ENCODE data around the gene IFIT1. TPM values are rescaled to one million over a fixed set of nuclear protein-coding genes. Genes with fewer than 3 reads are reported as not detected.
"Not testable (repeated sequence)": the region's sequence is repeated elsewhere in the genome, so short reads cannot be mapped to it uniquely, and the experiment has no call there.

The IFIT1 gene
- total and polyA plus RNA-seq, 4 donors, result 13.2 to 17.9 (median 15.6) TPM

DNA sequence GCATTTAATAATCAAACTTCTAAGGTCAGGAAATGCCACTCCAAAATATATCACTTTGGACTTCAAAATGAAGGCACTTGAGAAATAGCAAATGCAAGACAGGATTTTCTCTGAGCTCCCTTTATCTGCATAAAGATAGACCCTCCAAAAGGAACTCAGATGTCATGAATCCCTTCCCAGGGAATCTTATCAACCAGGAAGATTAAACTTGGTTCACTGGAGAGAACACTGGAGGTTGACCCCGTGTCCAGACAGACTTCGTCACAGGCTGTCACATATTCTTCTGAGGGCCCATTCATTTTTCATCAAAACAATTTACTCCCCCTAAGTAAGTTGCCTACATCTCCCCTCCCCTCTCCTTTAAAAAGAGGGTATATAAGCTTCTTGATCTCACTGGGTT lies 43.4 kb upstream of the IFIT1 start:
- 77% methylated on average over 2 of the region's 2 CpGs for whole genome bisulfite sequencing, 2 donors
- no peak overlapping the region for H3K4me3 ChIP-seq (ENCODE audit: low read length in 2 of 2)
- ATAC-seq (ENCODE audit: low FRiP score) (no peak), DNase-seq (no peak)
- H3K4me1 ChIP-seq (ENCODE audit: control insufficient read depth in 1 of 2, insufficient read depth in 2 of 2, low read length in 2 of 2), result peaks cover 0 to 4% of the 10 kb centered on the region in 2 donors
- intact Hi-C loops (cut with DNase I), result no loop called here
- H3K27me3 ChIP-seq (ENCODE audit: control insufficient read depth in 1 of 2, insufficient read depth in 2 of 2, low read length in 1 of 2), result no peaks in the 10 kb centered on the region
- no peak overlapping the region for H3K27ac ChIP-seq (ENCODE audit: low read depth in 1 of 2, low read length in 2 of 2)
- H3K36me3 ChIP-seq (ENCODE audit: control insufficient read depth in 1 of 2, insufficient read depth in 2 of 2, low read length in 1 of 2), result no peaks in the 10 kb centered on the region
- no peaks in the 10 kb centered on the region for H3K9me3 ChIP-seq (ENCODE audit: control insufficient read depth, low read length)

DNA sequence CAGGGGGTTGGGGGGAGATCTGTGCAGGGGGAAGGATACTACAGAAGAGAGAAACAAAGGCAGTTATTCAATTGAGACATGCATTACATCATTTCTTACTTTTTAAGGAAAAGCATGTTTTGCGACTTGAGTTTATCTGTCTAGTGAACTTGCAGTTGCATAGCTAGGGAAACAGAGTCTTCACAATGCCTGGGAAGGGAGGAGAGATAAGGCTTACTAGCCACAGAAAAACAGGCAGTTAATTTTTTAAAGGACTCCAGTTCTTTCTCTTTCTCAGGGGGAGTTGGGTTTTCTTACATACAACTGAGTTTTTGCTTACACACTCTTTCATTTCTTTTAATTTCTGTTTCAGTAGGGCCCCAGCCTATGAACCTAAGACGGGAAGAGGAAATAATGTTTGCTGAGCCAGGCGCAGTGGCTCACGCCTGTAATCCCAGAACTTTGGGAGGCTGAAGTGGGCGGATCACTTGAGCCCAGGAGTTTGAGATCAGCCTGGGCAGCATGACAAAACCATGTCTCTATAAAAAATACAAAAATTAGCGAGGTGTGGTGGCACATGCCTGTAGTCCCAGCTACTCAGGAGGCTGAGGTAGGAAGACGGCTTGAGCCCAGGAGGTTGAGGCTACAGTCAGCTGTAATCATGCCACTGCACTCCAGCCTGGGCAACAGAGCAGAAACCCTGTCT lies 41.6 kb upstream of the IFIT1 start:
- DNase-seq, result peak in 1 of 2 donors; percentile 68
- intact Hi-C loops (cut with DNase I), result loop anchor here in 1 of 2 donors (5.0 kb wide), 1 partner anchor 68 kb away; no protein-coding TSS in a partner anchor
- H3K27me3 ChIP-seq (ENCODE audit: control insufficient read depth in 1 of 2, insufficient read depth in 2 of 2, low read length in 1 of 2); H3K9me3 ChIP-seq (ENCODE audit: control insufficient read depth, low read length); H3K4me3 ChIP-seq (ENCODE audit: low read length in 2 of 2); H3K36me3 ChIP-seq (ENCODE audit: control insufficient read depth in 1 of 2, insufficient read depth in 2 of 2, low read length in 1 of 2); H3K4me1 ChIP-seq (ENCODE audit: control insufficient read depth in 1 of 2, insufficient read depth in 2 of 2, low read length in 2 of 2): not testable (repeated sequence)
- WGBS, 2 donors, result 4 to 5% methylated on average over 7 of the region's 7 CpGs
- H3K27ac ChIP-seq (ENCODE audit: low read depth in 1 of 2, low read length in 2 of 2), result peak overlapping the region; percentile 99
- peak; percentile 69 for ATAC-seq (ENCODE audit: low FRiP score)

DNA sequence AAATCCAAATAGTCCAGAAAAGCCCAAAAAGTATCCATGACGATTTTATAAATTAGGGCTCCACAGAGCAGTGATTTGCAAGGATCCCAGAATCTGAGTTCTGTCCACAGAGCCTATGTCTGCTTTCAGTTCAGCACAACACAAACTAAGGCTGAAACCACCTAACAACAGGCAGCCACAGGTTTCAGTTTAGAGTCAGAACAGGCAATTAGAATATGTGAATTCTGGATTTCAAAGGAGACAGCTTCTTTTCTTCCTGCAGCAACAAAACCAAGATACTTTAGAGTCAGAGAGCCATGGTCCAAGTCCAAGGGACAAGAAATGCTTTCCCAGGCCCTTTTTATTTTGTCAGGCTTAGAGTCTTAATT lies 41.0 kb upstream of the IFIT1 start:
- H3K36me3 ChIP-seq (ENCODE audit: control insufficient read depth in 1 of 2, insufficient read depth in 2 of 2, low read length in 1 of 2), result no peaks in the 10 kb centered on the region
- H3K27ac ChIP-seq (ENCODE audit: low read depth in 1 of 2, low read length in 2 of 2), result peak overlapping the region; percentile 99
- H3K27me3 ChIP-seq (ENCODE audit: control insufficient read depth in 1 of 2, insufficient read depth in 2 of 2, low read length in 1 of 2), result no peaks in the 10 kb centered on the region
- H3K4me3 ChIP-seq (ENCODE audit: low read length in 2 of 2), result no peak overlapping the region
- WGBS, 2 donors, result 6% methylated on average over 1 of the region's 1 CpG
- H3K4me1 ChIP-seq (ENCODE audit: control insufficient read depth in 1 of 2, insufficient read depth in 2 of 2, low read length in 2 of 2), result peaks cover 0 to 4% of the 10 kb centered on the region in 2 donors
- intact Hi-C loops (cut with DNase I), result loop anchor here in 1 of 2 donors (5.0 kb wide), 1 partner anchor 69 kb away; no protein-coding TSS in a partner anchor
- DNase-seq, result no peak
- no peaks in the 10 kb centered on the region for H3K9me3 ChIP-seq (ENCODE audit: control insufficient read depth, low read length)
- peak; percentile 47 for ATAC-seq (ENCODE audit: low FRiP score)

DNA sequence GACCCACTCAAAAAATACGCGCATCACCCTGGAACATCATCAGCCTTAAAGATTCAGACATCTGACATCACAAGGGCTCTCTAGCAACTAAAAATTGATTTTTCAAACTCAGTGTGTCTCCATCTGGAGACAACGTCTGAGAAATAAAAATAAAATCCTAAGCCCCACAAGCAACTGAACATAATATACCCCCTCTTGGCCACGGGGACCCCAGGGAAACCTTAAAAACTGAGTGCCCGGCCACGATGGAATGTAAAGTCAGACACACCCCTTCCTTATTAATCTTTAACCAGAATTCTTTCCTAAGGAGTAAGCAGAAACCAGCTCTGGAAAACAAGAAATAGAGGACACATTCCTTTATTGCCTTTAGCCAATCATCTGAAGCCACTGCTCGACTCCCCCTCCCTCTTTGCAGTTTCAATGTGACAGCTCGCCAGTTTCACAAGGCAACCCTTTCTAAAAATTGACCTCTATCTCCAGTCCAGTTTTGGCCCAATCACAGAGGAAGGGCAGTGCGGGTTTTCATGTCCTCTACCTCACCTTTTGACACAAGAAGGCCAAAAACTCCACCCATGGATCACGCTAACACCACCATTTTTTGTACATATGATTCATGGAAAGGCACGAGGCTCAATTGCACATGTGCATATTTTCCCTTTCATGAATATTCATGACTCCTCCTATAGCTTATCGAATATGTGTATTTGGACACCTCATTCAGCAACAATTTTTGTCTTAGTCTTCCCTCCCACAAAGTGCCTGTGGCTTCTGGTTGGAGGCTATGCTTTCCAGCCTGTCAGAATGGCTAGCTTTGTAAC lies 40.4 kb upstream of the IFIT1 start:
- Histone ChIP-seq H3K4me1 (ENCODE audit: control insufficient read depth in 1 of 2, insufficient read depth in 2 of 2, low read length in 2 of 2) (peaks cover 0 to 4% of the 10 kb centered on the region in 2 donors), H3K27me3 (ENCODE audit: control insufficient read depth in 1 of 2, insufficient read depth in 2 of 2, low read length in 1 of 2) (no peaks in the 10 kb centered on the region), H3K4me3 (ENCODE audit: low read length in 2 of 2) (no peak overlapping the region), H3K36me3 (ENCODE audit: control insufficient read depth in 1 of 2, insufficient read depth in 2 of 2, low read length in 1 of 2) (no peaks in the 10 kb centered on the region), H3K9me3 (ENCODE audit: control insufficient read depth, low read length) (no peaks in the 10 kb centered on the region), H3K27ac (ENCODE audit: low read depth in 1 of 2, low read length in 2 of 2) (peak overlapping the region; percentile 99)
- DNase-seq (peak in 1 of 2 donors; percentile 59), ATAC-seq (ENCODE audit: low FRiP score) (peak; percentile 61)
- WGBS, 2 donors, result 9 to 11% methylated on average over 12 of the region's 12 CpGs
- intact Hi-C loops (cut with DNase I), result loop anchor here in 1 of 2 donors (5.0 kb wide), 1 partner anchor 70 kb away; no protein-coding TSS in a partner anchor

DNA sequence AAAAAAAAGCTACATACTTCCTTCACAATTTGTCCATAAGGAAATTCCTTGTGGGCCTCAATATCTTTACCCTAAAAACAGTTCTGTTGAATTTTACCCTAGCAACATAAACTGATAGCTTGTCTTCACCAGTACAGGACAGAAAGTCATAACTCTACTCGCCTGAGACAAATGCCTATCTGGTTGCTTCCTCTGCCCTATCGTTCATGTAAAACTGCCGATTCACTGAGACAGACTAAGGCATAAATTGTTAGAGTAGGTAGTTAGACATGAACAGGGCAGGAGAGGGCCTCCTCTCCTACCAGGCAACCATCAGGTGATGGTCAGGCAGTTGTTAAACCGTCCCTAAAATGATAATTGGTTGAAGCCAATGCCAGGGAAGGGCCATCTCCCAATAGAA lies 39.6 kb upstream of the IFIT1 start:
- H3K4me1 ChIP-seq (ENCODE audit: control insufficient read depth in 1 of 2, insufficient read depth in 2 of 2, low read length in 2 of 2), result peaks cover 0 to 4% of the 10 kb centered on the region in 2 donors
- H3K27ac ChIP-seq (ENCODE audit: low read depth in 1 of 2, low read length in 2 of 2), result no peak overlapping the region
- intact Hi-C loops (cut with DNase I), result loop anchor here in 1 of 2 donors (5.0 kb wide), 1 partner anchor 71 kb away; no protein-coding TSS in a partner anchor

DNA sequence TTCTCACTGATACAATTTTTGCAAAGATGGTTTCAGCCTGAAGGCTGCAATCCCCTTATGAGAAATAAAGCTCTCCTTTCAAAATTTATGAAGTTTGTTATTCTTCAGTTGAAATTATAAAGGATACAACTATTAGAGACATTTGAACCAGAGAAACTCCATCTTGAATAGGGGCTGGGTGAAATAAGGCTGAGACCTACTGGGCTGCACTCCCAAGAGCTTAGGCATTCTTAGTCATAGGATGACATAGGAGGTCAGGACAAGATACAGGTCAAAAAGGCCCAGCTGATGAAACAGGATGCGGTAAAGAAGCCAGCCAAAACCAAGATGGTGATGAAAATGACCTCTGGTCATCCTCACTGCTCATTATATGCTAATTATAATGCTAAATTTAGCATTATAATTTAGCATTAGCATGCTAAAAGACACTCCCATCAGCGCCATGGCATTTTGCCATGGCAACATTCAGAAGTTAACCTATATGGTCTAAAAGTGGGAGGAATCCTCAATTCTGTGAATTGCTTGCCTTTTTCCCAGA lies 37.0 kb upstream of the IFIT1 start:
- ATAC-seq (ENCODE audit: low FRiP score) (no peak), DNase-seq (no peak)
- H3K9me3 ChIP-seq (ENCODE audit: control insufficient read depth, low read length), result no peaks in the 10 kb centered on the region
- intact Hi-C loops (cut with DNase I), result no loop called here
- H3K27ac ChIP-seq (ENCODE audit: low read depth in 1 of 2, low read length in 2 of 2), result no peak overlapping the region
- H3K27me3 ChIP-seq (ENCODE audit: control insufficient read depth in 1 of 2, insufficient read depth in 2 of 2, low read length in 1 of 2), result no peaks in the 10 kb centered on the region
- no peaks in the 10 kb centered on the region for H3K36me3 ChIP-seq (ENCODE audit: control insufficient read depth in 1 of 2, insufficient read depth in 2 of 2, low read length in 1 of 2)
- H3K4me1 ChIP-seq (ENCODE audit: control insufficient read depth in 1 of 2, insufficient read depth in 2 of 2, low read length in 2 of 2), result peaks cover 0 to 4% of the 10 kb centered on the region in 2 donors
- 99 to 100% methylated on average over 2 of the region's 2 CpGs for WGBS, 2 donors
- no peak overlapping the region for H3K4me3 ChIP-seq (ENCODE audit: low read length in 2 of 2)

More for the DNA sequence above, 39.6 kb upstream of the IFIT1 start:
- ATAC-seq (ENCODE audit: low FRiP score), result no peak
- Histone ChIP-seq H3K9me3 (ENCODE audit: control insufficient read depth, low read length) (no peaks in the 10 kb centered on the region), H3K36me3 (ENCODE audit: control insufficient read depth in 1 of 2, insufficient read depth in 2 of 2, low read length in 1 of 2) (no peaks in the 10 kb centered on the region), H3K27me3 (ENCODE audit: control insufficient read depth in 1 of 2, insufficient read depth in 2 of 2, low read length in 1 of 2) (no peaks in the 10 kb centered on the region), H3K4me3 (ENCODE audit: low read length in 2 of 2) (no peak overlapping the region)
- no peak for DNase-seq
- WGBS, 2 donors, result 93 to 95% methylated on average over 4 of the region's 4 CpGs

DNA sequence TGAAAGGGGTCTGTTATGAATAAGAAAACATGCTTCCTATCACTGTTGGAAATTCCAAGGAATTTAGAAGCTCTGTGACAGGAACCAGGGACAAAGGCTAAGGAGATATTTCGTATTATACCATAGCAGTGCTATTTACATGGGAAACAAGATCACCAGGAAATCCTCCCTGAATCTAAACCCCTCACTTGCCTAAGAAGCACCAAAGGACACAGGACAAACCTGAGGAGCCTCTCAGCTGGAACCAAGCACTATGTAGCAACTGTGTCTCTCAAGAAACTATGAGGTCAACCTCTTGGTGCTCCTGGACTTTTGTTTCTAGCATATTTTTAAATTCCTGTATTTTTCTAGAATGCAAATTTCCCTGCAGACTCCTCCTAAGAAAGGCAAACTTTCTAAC lies 35.3 kb upstream of the IFIT1 start:
- Histone ChIP-seq H3K27me3 (ENCODE audit: control insufficient read depth in 1 of 2, insufficient read depth in 2 of 2, low read length in 1 of 2) (no peaks in the 10 kb centered on the region), H3K4me3 (ENCODE audit: low read length in 2 of 2) (no peak overlapping the region), H3K27ac (ENCODE audit: low read depth in 1 of 2, low read length in 2 of 2) (no peak overlapping the region), H3K9me3 (ENCODE audit: control insufficient read depth, low read length) (no peaks in the 10 kb centered on the region), H3K36me3 (ENCODE audit: control insufficient read depth in 1 of 2, insufficient read depth in 2 of 2, low read length in 1 of 2) (no peaks in the 10 kb centered on the region), H3K4me1 (ENCODE audit: control insufficient read depth in 1 of 2, insufficient read depth in 2 of 2, low read length in 2 of 2) (no peaks in the 10 kb centered on the region)
- DNase-seq (no peak), ATAC-seq (ENCODE audit: low FRiP score) (no peak)
- intact Hi-C loops (cut with DNase I), result no loop called here
- 46 to 61% methylated on average over 1 of the region's 1 CpG for WGBS, 2 donors

DNA sequence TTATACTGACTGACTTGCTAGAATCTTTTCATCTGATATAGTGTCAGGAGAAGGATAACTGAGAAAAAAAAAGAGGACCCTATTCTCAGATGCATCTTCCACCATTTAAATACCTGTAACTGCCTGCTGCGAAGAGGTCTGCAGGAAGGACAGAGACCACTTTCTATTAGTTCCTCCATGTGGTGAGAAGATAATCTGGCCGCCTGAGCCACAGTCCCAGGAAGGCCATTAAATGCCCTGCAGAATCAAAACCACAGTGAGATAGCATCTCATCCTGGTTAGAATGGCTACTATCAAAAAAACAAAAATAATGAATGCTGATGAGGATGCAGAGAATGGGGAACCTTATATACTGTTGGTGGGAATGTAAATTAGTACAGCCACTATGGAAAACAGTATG lies 34.4 kb upstream of the IFIT1 start:
- Histone ChIP-seq H3K27me3 (ENCODE audit: control insufficient read depth in 1 of 2, insufficient read depth in 2 of 2, low read length in 1 of 2) (no peaks in the 10 kb centered on the region), H3K9me3 (ENCODE audit: control insufficient read depth, low read length) (no peaks in the 10 kb centered on the region), H3K36me3 (ENCODE audit: control insufficient read depth in 1 of 2, insufficient read depth in 2 of 2, low read length in 1 of 2) (no peaks in the 10 kb centered on the region), H3K4me3 (ENCODE audit: low read length in 2 of 2) (no peak overlapping the region), H3K27ac (ENCODE audit: low read depth in 1 of 2, low read length in 2 of 2) (no peak overlapping the region), H3K4me1 (ENCODE audit: control insufficient read depth in 1 of 2, insufficient read depth in 2 of 2, low read length in 2 of 2) (no peaks in the 10 kb centered on the region)
- intact Hi-C loops (cut with DNase I), result no loop called here
- ATAC-seq (ENCODE audit: low FRiP score), result no peak
- WGBS, 2 donors, result 95 to 98% methylated on average over 2 of the region's 2 CpGs
- no peak for DNase-seq

Measured in aorta (tissue), 5 donors.